ENCODE data around the gene EVPLL. TPM values are rescaled to one million over a fixed set of nuclear protein-coding genes. Genes with fewer than 3 reads are reported as not detected.
"Not testable (repeated sequence)": the region's sequence is repeated elsewhere in the genome, so short reads cannot be mapped to it uniquely, and the experiment has no call there.

EVPLL gene
- total and polyA plus RNA-seq, 9 donors: not detected

GRCh38 chr17:18381158-18381952 is 3.8 kb downstream of the EVPLL start:
- no peaks in the 10 kb centered on the region for H3K9me3 ChIP-seq
- H3K36me3 ChIP-seq: no peaks in the 10 kb centered on the region
- TF ChIP-seq EP300 (IDR thresholded peaks at IDR 0.05) (no peak), CTCF (IDR thresholded peaks at IDR 0.05) (no peak)
- intact Hi-C loops (cut with DNase I): no loop called here
- H3K4me3 ChIP-seq: no peak overlapping the region
- 68 to 80% (median 75%) methylated on average over 20 to 23 of the region's 23 CpGs for WGBS, 3 donors
- no peaks in the 10 kb centered on the region for H3K27me3 ChIP-seq
- no peak overlapping the region for H3K27ac ChIP-seq
- no peak for DNase-seq
- H3K4me1 ChIP-seq (ENCODE audit: insufficient read depth): no peaks in the 10 kb centered on the region

- Histone ChIP-seq H3K4me1 (ENCODE audit: insufficient read depth) (no peaks in the 10 kb centered on the region), H3K4me3 (no peak overlapping the region), H3K36me3 (no peaks in the 10 kb centered on the region), H3K9me3 (no peaks in the 10 kb centered on the region), H3K27ac (no peak overlapping the region), H3K27me3 (no peaks in the 10 kb centered on the region)
- DNase-seq: no peak
- intact Hi-C loops (cut with DNase I): no loop called here
- WGBS, 3 donors: 75 to 85% (median 81%) methylated on average over 3 of the region's 3 CpGs
- no peak for TF ChIP-seq POLR2A (IDR thresholded peaks at IDR 0.05)
- no peak for TF ChIP-seq CTCF (IDR thresholded peaks at IDR 0.05)
- TF ChIP-seq EP300 (IDR thresholded peaks at IDR 0.05): no peak
Measured at GRCh38 chr17:18381953-18382245, 4.3 kb downstream of the EVPLL start.

GRCh38 chr17:18382441-18383078 is 5.0 kb downstream of the EVPLL start:
- Histone ChIP-seq H3K4me3 (no peak overlapping the region), H3K36me3 (no peaks in the 10 kb centered on the region), H3K4me1 (ENCODE audit: insufficient read depth) (no peaks in the 10 kb centered on the region), H3K9me3 (no peaks in the 10 kb centered on the region), H3K27me3 (no peaks in the 10 kb centered on the region), H3K27ac (no peak overlapping the region)
- WGBS, 3 donors: 46 to 76% (median 64%) methylated on average over 18 to 36 of the region's 36 CpGs
- DNase-seq: no peak
- intact Hi-C loops (cut with DNase I): no loop called here
- TF ChIP-seq EP300 (IDR thresholded peaks at IDR 0.05): no peak
- TF ChIP-seq CTCF (IDR thresholded peaks at IDR 0.05): no peak
- TF ChIP-seq POLR2A (IDR thresholded peaks at IDR 0.05): no peak

GRCh38 chr17:18383079-18383481 is 5.5 kb downstream of the EVPLL start:
- H3K9me3 ChIP-seq; H3K4me1 ChIP-seq (ENCODE audit: insufficient read depth); DNase-seq; H3K4me3 ChIP-seq; H3K27me3 ChIP-seq; H3K36me3 ChIP-seq; H3K27ac ChIP-seq; intact Hi-C loops (cut with DNase I): not testable (repeated sequence)
- 4% methylated on average over 25 to 34 of the region's 36 CpGs for WGBS, 3 donors

GRCh38 chr17:18384271-18384670 is 6.7 kb downstream of the EVPLL start:
- H3K4me3 ChIP-seq; H3K36me3 ChIP-seq; intact Hi-C loops (cut with DNase I); H3K27me3 ChIP-seq; H3K9me3 ChIP-seq; H3K27ac ChIP-seq; H3K4me1 ChIP-seq (ENCODE audit: insufficient read depth); DNase-seq: not testable (repeated sequence)
- 82 to 88% (median 84%) methylated on average over 7 of the region's 7 CpGs for WGBS, 3 donors

- H3K36me3 ChIP-seq; H3K27ac ChIP-seq; H3K4me3 ChIP-seq; H3K27me3 ChIP-seq; H3K9me3 ChIP-seq; intact Hi-C loops (cut with DNase I); H3K4me1 ChIP-seq (ENCODE audit: insufficient read depth); DNase-seq: not testable (repeated sequence)
- WGBS, 3 donors: 69 to 75% (median 71%) methylated on average over 5 of the region's 5 CpGs
Measured at GRCh38 chr17:18387583-18387982, 10.0 kb downstream of the EVPLL start.

- intact Hi-C loops (cut with DNase I); H3K27ac ChIP-seq; DNase-seq; H3K9me3 ChIP-seq; H3K4me3 ChIP-seq; H3K36me3 ChIP-seq; H3K27me3 ChIP-seq; H3K4me1 ChIP-seq (ENCODE audit: insufficient read depth): not testable (repeated sequence)
- 85 to 89% (median 87%) methylated on average over 4 of the region's 4 CpGs for WGBS, 3 donors
Measured at GRCh38 chr17:18388266-18388665, 10.7 kb downstream of the EVPLL start.

- 67 to 100% methylated on average over 1 to 5 of the region's 10 CpGs; no CpG with 5 or more reads in 1 of the 3 donors for WGBS, 3 donors
- DNase-seq; intact Hi-C loops (cut with DNase I); H3K27ac ChIP-seq; H3K36me3 ChIP-seq; H3K4me1 ChIP-seq (ENCODE audit: insufficient read depth); H3K4me3 ChIP-seq; H3K27me3 ChIP-seq; H3K9me3 ChIP-seq: not testable (repeated sequence)
Measured at GRCh38 chr17:18388728-18389127, 11.2 kb downstream of the EVPLL start.

Measured in ovary (tissue), 9 donors.